Measurements from ENCODE around the gene EFNA5. TPM values are rescaled to one million over a fixed set of nuclear protein-coding genes. Genes with fewer than 3 reads are reported as not detected.
A peak's percentile ranks its signal among the peaks of the same experiment; 100 is the strongest.

EFNA5 gene
- total and polyA plus RNA-seq, 4 donors, result 0.14 to 0.93 (median 0.54) TPM

- no peak for TF ChIP-seq REST (IDR thresholded peaks at IDR 0.05)
Observed at GRCh38 chr5:107363768-107364167, 307.0 kb downstream of the EFNA5 start (continued).

DNA sequence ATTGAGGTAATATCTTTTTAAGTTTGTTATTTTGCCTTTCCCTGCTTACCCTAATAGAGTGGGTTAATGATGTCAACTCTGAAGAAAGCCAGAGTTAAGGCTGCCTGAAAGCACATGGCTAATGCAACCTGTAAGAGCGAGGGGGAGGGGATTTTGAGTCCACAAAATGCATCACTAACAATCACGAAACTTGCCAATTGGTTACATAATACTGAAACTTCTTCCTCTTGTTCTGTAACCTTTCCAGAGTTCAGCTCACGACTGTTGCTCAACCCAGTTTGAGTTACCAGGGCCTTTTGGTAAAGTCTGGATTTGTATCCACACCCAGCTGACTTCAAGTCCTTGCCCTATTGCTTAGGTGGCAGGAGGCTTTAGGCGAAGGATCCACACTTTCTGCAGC is 308.8 kb downstream of the EFNA5 start:
- WGBS, result 38% methylated on average over 4 of the region's 4 CpGs
- Histone ChIP-seq H3K9ac (ENCODE audit: low read depth in 1 of 2, low read length in 2 of 2) (no peak overlapping the region), H3K4me1 (ENCODE audit: control insufficient read depth in 4 of 4, insufficient read depth in 4 of 4, low read length in 3 of 4) (peaks cover 0 to 1% (median 0%) of the 10 kb centered on the region in 4 donors), H3K27me3 (ENCODE audit: control insufficient read depth in 4 of 4, insufficient read depth in 4 of 4, low read length in 3 of 4) (no peaks in the 10 kb centered on the region), H3K4me3 (ENCODE audit: low read depth in 1 of 3, low read length in 3 of 3) (no peak overlapping the region), H3K9me3 (ENCODE audit: control insufficient read depth in 4 of 4, low read length in 3 of 4) (no peaks in the 10 kb centered on the region), H3K36me3 (ENCODE audit: control insufficient read depth in 4 of 4, insufficient read depth in 3 of 4, low read depth in 1 of 4, low read length in 3 of 4) (no peaks in the 10 kb centered on the region), H3K27ac (ENCODE audit: low read depth in 1 of 2, low read length in 2 of 2) (peak overlapping the region in 1 of 2 donors; percentile 13)
- DNase-seq (ENCODE audit: low spot score), result no peak
- TF ChIP-seq, protein P1, sequence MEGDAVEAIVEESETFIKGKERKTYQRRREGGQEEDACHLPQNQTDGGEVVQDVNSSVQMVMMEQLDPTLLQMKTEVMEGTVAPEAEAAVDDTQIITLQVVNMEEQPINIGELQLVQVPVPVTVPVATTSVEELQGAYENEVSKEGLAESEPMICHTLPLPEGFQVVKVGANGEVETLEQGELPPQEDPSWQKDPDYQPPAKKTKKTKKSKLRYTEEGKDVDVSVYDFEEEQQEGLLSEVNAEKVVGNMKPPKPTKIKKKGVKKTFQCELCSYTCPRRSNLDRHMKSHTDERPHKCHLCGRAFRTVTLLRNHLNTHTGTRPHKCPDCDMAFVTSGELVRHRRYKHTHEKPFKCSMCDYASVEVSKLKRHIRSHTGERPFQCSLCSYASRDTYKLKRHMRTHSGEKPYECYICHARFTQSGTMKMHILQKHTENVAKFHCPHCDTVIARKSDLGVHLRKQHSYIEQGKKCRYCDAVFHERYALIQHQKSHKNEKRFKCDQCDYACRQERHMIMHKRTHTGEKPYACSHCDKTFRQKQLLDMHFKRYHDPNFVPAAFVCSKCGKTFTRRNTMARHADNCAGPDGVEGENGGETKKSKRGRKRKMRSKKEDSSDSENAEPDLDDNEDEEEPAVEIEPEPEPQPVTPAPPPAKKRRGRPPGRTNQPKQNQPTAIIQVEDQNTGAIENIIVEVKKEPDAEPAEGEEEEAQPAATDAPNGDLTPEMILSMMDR (IDR thresholded peaks at IDR 0.05; ENCODE audit: low read depth, low read length, missing input control), result no peak
- TF ChIP-seq TAF1 (conservative IDR thresholded peaks at IDR 0.05) (no peak), ZBTB33 (IDR thresholded peaks at IDR 0.05) (peak; percentile 37), ATF3 (IDR thresholded peaks at IDR 0.05) (peak; percentile 26), RAD21 (IDR thresholded peaks at IDR 0.05) (peak; percentile 42 to 50), GABPA (IDR thresholded peaks at IDR 0.05 in 1 of 2, conservative IDR thresholded peaks at IDR 0.05 in 1 of 2) (peak in 1 of 2 donors; percentile 34), RXRA (IDR thresholded peaks at IDR 0.05) (peak; percentile 83 to 92), FOXA2 (IDR thresholded peaks at IDR 0.05) (peak; percentile 50), JUND (IDR thresholded peaks at IDR 0.05) (peak; percentile 33 to 66), HNF4G (IDR thresholded peaks at IDR 0.05) (no peak), SP1 (IDR thresholded peaks at IDR 0.05) (peak; percentile 28), YY1 (IDR thresholded peaks at IDR 0.05) (peak; percentile 54), EGR1 (IDR thresholded peaks at IDR 0.05; ENCODE audit: low read depth in 2 of 2) (no peak), NR2F2 (IDR thresholded peaks at IDR 0.05) (no peak), HNF4A (conservative IDR thresholded peaks at IDR 0.05) (peak; percentile 53 to 73), FOXA1 (IDR thresholded peaks at IDR 0.05) (no peak), REST (IDR thresholded peaks at IDR 0.05) (peak; percentile 33)
- TF ChIP-seq, protein P2, sequence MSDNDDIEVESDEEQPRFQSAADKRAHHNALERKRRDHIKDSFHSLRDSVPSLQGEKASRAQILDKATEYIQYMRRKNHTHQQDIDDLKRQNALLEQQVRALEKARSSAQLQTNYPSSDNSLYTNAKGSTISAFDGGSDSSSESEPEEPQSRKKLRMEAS (IDR thresholded peaks at IDR 0.05), result peak; percentile 90

All from liver (tissue), 9 donors.